NCI-H446 treated with DMSO at 0.1 percent for 48 hours (cell line): Measurements from ENCODE around the gene EML1.
"Not testable (repeated sequence)": the region's sequence is repeated elsewhere in the genome, so short reads cannot be mapped to it uniquely, and the experiment has no call there.

Source experiments
- DNase-seq: peaks from one replicate; lab custom pipeline; 2025; lab: John Stamatoyannopoulos, UW

EML1 gene

DNA sequence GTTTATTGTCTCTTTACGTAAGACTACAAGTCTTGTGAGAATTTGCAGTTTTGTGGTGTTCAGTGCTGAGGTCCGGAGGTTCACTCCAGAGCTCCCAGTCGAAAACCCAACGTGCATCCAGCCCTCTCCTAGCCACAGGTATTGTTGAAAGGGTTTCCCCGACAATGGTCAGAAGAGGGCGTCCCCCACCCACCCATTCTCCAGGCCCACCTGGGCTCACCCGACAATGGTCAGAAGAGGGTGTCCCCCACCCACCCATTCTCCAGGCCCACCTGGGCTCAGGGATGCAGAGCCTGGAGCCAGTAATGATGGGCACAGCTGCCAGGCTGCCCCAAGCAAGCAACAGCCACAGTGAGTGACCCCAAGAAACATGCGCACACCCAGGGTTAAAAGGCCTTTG is 145.2 kb downstream of the EML1 start:
- DNase-seq, result no peak

DNA sequence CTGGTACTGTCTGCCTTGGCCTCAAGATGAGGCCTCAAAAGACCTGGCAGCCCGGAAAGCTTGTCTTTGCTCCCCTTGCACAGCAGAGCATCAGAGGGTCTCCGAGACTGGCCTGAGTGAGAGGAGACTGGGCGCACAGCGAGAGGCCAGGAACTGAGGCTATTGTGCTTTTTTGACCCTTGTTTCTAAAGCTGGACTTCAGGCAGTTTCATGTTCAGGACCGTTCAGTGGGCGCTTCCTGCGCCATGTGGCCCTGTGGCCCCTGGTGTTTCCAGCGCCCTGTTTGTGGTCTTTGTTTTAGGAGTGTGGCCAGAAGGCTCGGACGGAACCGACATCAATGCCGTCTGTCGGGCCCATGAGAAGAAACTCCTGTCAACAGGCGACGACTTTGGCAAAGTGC is 145.7 kb downstream of the EML1 start:
- DNase-seq, result no peak

DNA sequence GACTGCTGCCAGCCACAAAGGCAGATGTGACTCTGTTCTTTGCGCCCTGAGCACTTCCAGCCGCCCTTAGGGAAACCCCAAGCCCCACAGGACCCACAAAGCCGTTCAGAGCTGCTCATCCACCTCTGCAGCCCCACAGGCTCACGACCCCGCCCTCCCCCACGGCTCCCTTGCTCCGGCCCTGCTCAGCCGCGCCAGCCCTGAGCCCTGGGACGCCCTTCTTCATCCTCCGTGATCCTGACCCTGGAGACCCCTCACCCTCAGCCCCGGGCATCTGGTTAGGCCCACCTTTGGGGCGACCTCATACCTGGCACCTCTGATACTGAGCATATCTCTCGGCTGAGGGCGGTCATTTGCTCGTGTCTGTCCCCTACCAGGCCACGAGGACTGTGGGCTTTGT is 146.2 kb downstream of the EML1 start:
- DNase-seq, result no peak

DNA sequence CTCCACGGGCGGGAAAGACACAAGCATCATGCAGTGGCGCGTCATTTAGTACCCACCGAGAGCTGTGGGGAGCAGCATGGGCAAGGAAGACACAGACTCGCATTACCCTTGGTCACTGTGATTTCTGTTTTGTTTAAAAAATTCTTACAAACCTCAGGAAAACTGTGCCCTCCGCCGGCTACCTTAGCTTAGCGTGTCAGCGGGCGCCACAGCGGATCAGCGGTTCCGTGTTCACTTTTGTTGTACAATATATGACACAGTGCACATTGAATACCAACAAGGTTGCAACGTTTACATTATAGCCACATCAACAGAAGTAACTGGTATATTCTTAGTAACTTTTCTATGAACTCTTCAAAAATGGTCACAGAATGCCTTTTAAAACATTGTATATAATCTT is 146.9 kb downstream of the EML1 start:
- DNase-seq, result no peak

DNA sequence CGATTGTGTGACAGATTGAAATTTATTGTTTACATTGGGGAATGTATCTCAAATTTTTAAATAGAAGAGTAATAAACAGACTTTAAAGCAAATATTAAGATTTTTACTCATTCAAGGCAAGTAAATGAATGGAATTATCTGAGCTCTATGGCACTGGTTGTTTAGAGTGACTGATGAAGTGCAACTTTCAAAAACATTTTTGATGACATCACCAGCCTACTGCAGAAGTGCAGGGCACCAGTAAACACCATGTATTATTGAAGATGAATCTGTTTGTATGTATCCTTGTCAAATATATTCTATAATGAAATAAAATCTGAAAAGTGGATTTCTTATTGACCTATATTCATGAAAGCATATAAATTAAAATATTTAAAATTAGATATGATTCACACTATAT is 148.0 kb downstream of the EML1 start:
- DNase-seq, result no peak

DNA sequence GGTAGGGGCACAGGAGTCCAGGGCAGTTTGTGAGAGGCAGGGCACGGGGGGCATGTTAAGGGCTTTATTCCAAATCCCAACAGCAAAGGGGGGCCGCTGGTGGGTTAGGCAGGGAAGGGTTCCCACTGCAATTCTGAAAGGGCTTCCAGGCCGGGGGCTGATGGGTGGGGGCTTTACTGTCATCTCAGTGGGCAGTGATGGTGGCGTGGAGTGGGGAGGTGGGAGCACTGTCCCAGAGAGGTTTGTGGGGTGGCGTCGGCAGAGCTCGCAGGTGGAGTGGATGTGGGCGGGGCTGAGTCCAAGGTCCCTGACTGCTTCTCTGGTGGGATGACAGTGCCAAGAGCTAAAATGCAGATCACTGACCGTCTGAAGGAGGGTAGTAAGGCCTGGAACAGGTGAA is 150.4 kb downstream of the EML1 start:
- DNase-seq, result no peak

DNA sequence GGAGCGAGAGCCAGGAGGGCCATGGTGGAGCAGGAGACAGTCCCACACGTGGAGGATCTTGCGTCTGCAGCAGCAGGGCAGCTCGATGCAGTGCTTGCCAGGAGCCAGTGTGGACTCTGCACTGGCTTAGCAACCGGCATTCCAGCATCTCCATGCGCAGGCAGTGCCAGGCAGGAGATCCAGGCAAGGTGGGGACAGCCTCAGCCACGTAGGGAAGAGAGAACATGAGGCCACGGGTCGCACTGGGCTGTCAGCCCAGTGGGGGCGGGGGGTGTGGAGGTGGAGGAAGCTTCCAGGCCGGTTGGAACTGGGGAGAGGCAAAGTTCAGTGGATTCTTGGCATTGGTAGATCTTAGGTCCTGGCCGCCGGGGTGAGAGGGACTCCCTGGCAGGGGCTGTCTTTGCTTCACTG is 151.0 kb downstream of the EML1 start:
- no peak for DNase-seq

DNA sequence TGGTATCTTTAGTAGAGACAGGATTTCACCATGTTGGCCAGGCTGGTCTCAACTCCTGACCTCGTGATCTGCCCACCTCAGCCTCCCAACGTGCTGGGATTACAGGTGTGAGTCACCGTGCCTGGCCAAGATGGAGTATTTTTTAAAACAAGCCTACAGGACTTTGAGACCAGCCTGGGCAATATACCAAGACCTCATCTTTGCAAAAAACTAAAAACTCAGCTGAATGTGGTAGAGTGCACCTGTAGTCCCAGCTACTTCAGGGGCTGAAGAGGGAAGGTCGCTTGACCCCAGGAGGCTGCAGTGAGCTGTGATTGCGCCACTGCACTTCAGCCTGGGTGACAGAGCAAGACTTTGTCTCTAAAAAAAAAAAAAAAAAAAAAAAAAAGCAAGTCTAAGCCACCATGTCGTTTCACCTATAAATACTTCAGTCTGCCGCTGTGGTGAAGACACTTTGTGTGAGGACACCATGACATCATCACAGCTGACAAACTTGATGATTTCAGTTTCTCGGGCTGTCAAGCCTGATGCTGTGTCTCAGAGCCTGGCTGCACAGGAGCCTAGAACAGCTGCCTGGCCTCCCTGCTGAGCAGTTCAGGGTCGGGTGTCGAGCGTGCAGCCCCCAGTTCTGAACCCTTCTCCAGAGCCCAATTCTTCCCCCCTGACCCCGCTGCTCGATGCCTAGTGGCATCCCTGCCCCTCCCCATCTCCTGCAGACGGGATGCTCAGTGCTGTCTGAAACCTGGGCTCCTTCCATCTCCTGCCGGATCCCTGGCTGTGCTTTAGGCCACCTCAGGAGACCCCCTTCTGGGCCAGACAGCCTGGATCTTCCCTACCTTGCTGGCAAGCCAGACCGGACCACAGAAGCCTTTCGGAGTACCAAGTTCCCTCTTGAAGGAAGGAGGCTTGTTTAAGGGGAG is 152.8 kb downstream of the EML1 start:
- no peak for DNase-seq

DNA sequence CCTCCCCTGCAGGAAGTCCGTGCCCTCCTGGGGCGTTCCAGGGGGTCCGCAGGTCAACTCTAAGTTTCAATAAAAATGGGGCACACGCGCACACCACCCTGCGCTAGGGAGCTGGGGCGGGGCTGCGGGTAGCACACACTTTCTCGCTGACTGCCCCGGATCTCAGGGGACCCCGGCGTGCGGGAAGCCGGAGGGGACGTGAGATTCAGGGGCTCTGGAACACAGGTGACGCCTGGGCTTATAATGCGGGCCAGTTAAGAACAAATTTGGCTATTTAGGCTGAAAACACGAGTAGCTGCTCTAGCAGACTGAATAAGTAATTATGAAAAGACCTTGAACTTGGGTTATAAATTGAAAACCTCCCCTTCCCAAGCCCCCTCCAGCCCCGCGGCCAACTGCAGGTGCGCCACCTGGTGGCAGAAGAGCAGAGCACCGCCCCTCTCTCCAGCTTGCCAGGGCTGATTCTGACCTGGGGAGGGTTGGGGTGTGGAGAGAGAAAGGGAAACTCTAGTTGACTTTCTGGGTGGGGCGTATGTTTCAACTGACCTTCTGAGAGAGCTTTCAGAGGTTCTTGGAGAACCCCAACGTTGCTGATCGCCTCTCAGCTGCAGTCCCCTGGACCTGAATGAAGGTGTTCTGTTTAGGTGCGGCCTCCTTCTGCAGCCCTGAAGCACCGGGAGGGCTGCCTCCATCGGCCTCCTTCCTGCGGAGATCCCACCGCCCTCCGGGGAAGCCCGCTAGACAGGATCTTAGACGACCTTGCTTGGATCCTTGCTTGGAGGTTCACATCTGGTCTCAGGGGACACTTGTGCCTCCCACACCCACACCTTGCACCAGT is 153.7 kb downstream of the EML1 start:
- no peak for DNase-seq

DNA sequence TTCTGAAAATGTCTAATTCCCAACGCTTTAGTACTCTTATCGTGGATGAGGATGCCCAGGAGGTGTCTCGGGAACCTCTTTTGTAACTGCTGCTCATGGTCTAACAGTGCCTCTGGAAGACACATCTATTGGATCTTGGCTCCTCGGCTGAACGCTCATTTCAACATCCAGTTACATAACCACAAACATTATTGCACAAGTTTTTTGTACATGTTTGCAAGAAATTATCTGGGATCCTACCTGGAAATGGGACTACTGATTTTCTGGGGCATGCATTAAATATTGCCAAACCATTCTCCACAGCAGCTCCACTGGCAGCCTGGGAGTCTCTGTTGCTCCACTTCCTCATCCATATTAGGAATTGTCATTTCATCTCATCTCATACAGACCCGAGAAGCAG is 154.5 kb downstream of the EML1 start:
- no peak for DNase-seq

DNA sequence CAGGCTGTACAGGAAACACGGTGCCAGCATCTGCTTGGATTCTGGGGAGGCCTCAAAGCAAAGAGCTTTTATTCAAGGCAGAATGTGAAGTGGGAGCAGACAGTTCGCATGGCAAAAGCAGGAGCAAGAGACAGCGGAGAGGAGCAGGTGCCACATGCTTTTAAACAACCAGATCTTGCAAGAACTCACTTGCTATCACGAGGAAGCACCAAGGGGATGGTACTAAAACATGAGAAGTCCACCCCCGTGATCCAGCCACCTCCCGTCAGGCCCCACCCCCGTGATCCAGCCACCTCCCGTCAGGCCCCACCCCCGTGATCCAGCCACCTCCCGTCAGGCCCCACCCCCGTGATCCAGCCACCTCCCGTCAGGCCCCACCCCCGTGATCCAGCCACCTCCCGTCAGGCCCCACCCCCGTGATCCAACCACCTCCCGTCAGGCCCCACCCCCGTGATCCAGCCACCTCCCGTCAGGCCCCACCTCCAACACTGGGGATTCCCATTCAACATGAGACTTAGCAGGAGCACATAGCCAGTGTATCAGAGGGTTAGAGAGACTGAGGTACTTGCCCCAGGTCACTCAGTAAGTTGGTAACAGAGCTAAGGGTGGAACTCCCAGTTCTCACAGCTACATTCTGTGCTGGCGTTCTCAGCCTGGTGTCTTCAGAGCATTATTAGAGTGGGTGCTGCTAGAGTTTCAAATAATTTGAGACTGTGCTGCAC is 156.0 kb downstream of the EML1 start:
- DNase-seq, result not testable (repeated sequence)

DNA sequence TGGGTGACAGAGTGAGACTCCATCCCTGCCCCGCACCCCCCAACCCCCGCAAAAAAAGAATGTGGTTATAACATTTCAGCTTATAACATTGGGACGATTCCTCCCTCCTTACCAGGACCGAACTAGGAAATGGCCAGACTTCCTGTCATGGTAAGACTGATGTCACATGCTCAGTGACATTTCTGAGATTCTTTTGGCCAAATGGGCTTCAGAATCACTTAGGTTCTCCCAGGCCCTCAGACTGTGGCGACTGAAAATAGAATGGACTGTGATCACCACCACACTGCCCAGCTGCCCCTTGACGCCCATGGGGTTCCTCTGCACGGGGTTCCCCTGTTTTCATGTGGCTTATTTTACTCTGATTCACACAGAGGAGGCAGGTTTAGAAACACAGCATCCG is 157.0 kb downstream of the EML1 start:
- DNase-seq, result no peak

DNA sequence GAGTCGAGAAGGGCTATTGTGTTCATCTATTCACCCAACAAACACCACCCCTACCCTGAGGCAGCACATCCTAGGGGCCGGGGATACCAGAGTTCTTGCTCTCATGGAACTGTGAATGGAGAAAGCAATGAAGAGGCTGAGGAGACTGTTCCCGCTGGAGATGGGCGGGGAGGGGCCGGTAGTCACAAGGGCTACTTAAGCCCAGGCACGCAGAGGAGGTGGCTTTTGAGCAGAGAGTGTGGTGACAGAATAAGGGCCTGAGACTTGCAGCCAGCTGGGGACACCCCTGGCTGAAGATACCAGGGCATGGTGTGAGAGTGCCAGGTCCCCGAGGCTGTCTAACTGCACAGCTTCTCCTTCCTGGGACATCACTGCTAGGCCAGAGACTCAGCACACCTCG is 157.9 kb downstream of the EML1 start:
- DNase-seq, result no peak

DNA sequence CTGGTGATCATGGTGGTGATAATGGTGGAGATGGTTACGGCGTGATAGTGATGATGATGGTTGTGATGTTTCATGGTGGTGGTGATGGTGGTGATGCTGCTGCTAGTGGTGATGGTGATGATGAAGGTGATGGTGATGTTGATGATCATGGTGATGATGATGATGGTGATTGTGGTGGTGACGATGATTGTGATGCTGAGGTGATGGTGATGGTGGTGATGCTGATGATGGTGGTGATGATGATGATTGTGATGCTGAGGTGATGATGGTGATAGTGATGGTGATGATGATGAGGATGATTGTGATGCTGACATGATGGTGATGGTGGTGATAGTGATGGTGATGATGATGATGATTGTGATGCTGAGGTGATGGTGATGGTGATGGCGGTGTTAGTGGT is 158.8 kb downstream of the EML1 start:
- no peak for DNase-seq

DNA sequence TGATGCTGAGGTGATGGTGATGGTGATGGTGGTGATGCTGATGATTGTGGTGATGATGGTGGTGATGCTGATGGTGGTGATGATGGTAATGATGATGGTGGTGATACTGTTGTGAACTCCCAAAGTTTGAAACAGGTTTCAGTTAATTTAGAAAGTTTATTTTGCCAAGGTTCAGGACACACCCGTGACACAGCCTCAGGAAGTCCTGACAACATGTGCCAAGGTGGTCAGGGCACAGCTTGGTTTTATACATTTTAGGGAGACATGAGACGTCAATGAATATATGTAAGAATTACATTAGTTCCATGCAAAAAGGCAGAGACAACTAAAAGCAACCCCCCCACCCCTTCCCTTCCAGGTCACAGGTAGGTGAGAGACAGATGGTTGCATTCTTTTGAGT is 159.2 kb downstream of the EML1 start:
- no peak for DNase-seq

DNA sequence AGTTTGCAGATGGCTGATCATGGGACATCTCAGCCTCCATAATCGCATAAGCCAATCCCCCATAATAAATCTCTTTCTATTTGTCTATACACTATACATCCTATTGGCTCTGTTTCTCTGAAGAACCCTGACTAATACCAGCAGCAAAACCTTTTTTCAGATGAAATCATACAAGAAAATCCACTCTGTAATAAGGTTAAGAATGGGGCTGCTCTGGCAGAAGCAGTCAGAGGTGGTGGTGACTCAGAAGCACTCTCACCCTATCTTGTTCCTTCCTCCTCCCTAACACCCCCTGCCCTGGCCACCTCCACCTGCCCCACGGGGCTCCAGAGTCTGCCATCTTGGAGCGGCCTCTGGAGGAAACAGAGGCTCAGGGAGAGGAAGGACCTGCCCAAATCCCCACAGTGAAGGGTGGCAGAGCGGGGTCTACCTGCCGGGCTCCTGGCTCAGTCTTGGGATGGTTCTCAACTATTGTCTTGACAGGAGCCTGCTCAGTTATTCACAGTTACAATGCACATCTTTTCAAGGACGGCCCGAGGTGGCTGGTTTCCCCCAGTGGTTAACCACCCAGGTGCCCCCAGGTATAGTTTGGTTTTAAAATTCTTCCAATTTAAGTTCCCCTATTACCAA is 162.7 kb downstream of the EML1 start:
- no peak for DNase-seq

DNA sequence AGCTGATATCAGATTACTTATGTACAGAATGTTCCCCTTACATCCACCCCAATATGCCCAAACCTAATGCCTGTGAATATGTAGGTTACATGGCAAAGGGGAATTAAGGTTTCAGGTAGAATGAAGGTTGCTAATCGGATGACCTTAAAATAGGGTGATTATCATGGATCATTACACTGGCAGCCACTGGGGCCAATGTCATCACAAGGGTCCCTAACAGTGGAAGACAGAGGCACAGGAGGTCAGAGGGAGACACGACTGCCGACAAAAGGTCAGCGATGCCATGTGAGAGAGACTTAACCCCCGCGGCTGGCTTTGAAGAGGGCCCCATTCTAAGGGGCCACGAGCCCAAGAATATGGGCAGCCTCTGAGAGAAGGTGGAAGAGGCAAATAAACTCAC is 165.2 kb downstream of the EML1 start:
- DNase-seq, result no peak

DNA sequence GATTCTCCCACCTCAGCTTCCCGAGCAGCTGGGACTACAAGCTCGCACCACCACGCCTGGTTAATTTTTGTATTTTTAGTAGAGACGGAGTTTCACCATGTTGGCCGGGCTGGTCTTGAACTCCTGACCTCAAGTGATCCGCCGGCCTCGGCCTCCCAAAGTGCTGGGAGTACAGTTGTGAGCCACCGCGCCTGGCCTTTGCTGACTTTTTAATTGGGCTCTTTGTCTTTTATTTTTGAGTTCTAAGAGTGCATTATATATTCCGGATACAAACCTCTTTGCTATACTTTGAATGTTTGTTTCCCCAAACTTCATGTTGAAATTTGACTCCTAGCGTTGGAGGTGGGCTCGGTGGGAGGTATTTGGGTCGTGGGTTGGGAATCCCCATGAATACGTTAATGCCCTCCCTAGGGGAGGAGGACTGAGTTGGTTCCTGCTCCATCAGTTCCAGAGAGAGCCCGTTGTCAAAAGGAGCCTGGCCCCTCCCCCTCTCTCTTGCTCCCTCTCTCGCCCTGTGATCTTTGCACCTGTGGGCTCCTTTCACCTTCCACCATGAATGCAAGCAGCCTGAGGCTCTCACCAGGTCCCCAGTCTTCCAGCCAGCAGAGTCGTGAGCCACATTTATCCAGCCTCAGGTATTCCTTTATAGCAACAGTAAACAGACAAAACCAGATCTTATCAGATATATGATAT is 168.8 kb downstream of the EML1 start:
- DNase-seq, result no peak

DNA sequence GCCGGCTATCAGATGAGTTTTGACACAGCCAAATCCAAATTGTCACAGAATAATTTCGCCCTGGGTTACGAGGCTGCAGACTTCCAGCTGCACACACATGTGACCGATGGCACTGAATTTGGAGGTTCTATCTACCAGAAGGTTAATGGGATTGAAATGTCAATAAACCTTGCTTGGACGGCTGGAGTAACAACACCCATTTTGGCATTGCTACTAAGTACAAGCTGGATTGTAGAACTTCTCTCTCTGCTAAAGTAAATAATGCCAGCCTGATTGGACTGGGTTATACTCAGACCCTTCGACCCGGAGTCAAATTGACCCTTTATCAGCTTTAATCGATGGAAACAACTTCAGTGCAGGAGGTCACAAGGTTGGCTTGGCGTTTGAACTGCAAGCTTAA is 171.8 kb downstream of the EML1 start:
- DNase-seq, result no peak

DNA sequence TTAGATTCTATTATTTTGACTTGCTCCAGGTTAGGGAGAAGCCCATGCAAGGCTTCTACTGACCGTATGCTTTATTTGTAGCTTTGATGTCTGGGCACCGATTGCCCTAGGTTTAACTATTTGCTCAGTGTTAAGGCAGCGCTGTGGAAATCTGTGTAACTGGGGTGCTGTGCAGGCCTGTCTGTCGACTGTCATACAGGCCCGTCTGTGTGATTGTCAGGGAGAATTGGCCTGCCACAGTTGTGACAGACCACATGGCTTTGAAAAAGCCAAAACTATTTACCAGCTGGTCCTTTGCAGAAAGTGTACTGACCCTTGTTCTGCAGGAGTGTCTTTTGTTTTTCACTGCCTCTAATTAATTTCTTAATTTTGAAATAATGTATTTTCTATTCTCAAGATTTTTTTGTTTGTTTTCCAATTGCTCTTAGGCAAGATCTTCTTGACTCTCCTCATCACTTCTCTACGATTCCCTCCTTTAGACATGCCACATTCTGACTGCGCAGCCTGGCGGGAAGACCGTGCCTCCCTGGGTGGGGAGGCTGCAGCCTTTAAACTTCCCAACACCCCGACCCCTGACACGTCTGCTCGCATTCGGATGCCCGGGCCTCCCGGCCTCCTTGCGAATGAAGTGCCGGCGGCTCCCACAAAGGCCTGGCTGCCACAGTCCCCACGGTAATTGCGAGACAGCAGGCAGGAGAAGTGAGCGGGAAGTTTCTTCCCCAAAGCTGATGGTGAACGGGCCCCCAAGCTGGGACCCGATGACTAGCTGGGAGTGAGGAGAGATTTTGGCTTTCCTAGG is 173.0 kb downstream of the EML1 start:
- DNase-seq, result no peak

DNA sequence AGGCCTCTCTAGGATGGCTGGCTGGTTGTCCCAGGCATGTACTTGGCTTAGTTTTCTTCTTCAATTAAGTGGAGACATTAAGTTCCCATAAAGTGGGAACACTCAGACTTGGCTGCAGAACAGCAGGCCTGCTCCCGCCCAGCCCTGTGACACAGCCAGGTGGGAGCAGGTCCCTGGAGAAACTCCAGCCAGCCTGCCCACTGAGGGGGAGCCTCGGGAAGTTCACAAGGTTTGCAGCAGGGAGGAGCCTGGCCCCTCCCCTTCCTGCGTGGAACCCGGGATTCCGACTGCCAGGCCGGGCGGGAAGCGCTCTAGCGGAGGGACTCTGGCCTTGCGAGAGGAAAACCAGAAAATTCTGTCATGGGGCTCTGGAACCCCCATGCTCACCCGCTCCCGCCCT is 173.7 kb downstream of the EML1 start:
- no peak for DNase-seq
